HS-5 (cell line): ENCODE measurements around the gene IGFBP2.
A peak's percentile ranks its signal among the peaks of the same experiment; 100 is the strongest.
"Not testable (repeated sequence)": the region's sequence is repeated elsewhere in the genome, so short reads cannot be mapped to it uniquely, and the experiment has no call there.

Source experiments
- DNase-seq: peaks from one replicate; pipeline ENCODE4 v3.0.0-alpha.2; 2012; ENCODE audit warnings: low read depth

The IGFBP2 gene, protein sequence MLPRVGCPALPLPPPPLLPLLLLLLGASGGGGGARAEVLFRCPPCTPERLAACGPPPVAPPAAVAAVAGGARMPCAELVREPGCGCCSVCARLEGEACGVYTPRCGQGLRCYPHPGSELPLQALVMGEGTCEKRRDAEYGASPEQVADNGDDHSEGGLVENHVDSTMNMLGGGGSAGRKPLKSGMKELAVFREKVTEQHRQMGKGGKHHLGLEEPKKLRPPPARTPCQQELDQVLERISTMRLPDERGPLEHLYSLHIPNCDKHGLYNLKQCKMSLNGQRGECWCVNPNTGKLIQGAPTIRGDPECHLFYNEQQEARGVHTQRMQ

DNA sequence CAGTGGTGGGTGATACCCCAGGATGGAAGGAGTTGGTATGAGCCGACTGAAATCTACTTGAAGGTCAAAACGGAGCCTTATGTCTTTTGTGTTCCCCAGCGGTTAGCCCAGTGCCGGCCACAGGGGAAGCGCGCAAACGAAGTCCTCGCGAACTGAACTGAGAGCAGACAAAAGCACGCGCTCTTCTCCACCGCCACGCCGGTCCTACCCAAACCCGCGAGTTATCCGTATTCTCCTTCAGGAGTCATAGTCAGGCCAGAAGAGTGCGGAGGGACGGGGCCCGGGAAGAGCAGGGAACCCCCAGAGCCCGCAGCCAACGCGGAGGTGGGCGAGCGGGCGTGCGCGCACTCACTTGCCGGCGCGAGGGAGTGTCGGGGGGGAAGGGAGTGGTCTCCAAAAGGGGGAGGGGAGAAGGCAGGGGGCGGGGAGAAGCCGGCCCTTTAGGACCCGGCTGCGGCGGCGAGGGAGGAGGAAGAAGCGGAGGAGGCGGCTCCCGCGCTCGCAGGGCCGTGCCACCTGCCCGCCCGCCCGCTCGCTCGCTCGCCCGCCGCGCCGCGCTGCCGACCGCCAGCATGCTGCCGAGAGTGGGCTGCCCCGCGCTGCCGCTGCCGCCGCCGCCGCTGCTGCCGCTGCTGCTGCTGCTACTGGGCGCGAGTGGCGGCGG lies at the start of gene IGFBP2:
Gene IGFBP2 (plus strand): TSS at position 469 of the 664 bp plus-strand sequence. CDS start 104 bp downstream, at position 573.
- no peak for DNase-seq

DNA sequence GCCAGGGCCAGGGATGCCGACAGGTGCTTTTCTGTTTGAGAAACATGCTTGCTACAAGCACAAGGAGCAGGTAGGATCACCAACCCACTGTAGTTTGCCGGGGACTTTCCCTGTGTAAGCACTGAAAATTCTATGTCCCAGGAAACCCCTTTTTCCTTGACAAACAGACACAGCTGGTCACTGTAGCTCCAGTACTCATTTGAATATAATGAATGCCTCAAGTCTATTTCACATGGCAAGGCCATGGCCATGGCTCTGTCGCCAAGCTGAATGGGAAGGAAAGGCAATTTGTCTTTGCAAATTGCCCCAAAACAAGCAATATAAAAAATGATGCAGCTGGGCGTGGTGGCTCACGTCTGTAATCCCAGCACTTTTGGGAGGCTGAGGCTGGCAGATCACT lies 49.6 kb upstream of the IGFBP2 start:
- no peak for DNase-seq

DNA sequence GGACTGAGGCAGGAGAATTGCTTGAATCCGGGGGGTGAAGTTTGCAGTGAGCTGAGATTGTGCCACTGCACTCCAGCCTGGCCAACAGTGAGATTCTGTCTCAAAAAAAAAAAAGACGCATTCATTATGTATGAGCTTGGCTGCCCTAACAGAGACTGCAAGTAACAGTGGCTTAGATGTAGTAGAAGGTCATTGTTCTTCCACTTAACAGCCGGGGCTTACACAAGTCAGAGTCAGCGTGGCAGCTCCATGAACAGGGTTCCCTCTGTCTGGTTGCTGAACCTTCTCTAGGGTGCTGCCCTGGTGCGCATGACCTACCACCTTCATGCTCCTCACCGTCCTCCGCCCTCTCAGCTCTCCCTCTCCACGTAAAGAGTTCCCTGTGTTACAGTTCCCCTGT lies 49.1 kb upstream of the IGFBP2 start:
- DNase-seq = no peak

DNA sequence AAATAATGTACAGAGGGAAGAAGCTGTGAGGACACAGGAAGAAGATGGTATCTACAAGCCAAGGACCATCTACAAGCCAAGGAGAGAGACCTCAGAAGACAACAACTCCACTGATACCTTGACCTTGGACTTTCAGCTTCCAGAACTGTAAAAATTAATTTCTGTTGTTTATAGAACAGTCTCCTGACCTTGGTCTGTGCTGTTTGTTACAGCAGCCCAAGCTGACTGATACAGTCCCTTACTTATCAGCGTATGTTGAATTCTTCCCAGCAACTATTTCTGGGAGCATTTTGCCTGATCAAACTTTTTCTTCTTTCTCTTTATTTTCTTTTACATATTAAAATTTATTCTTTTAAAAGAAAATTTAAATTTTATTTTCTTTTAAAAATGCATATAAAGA lies 47.8 kb upstream of the IGFBP2 start:
- no peak for DNase-seq

DNA sequence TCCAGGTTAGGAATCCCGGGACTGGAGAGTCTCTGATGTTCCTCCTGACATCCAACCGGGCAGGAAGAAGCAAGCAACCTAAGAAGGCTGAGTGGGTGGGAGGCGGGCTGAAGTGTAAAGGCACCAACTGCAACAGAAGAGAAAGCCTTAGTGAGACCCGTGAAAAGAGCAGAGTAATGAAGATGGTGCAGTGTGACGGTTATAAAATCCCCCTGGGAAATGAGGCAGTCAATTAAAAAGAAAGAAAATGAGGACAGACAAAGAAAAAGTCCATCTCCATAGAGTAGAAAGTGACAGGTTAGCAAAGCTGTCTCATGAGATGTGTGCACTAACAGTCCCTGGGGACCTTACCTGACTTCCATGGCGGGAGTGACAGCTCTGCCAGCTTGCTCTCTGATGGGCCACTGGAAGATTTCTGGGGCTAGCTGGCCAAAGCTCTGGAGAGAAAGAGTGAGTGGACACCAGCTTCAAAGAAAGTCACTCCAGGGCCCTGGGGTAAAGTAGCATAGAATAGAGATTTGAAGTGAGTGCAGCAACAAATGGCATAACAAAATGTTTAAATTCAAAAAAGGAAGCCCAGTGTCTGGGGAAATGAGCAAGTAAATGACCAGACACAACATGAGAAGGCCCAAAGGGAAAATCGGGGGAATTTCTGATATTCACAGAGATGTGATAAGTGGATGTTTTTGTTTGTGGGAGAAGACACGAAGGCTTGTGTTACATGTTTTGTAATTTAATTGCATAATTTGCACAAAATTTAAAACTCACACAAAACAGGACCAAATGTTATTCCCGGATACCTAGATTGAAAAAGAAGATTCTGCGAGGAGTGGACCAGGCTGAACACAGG lies 44.1 kb upstream of the IGFBP2 start:
- no peak for DNase-seq

DNA sequence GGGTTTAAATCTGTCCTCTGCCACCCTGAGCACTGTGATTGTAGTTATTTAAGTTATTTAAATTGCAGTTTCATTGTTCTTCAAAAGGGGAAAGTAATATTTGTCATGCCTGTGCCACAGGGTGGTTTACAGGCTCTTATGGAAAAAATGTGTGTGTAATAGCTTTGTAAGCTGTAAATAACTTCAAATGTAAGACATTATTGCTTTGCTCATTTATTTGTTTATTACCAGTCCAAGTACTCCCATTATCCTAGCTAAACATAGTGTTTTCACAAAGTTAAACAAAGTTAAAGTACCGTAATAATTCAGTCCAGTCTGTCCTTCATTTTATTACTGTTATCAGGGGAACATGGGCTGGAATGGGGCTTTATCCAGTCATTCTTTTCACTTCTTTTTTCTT lies 43.4 kb upstream of the IGFBP2 start:
- DNase-seq = no peak

DNA sequence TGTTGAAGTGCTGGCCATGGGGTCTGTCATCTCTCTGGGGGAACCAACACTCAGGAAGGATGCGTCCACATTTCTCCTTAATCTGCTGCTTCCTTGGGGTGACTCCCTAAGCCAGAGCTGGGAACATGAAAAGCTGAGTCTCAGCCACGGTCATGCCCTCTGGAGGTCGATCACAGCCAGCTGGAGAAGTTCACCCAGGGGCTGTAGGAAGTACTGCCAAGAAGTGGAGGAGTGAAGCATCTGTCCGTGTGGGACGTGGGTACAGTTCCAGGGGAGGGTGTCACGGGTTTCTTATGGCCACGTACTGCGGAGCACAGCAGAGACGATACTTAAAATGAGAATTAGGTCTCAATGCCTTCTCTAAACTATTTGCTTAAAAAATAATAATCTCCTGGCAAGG lies 42.4 kb upstream of the IGFBP2 start:
- DNase-seq = no peak

DNA sequence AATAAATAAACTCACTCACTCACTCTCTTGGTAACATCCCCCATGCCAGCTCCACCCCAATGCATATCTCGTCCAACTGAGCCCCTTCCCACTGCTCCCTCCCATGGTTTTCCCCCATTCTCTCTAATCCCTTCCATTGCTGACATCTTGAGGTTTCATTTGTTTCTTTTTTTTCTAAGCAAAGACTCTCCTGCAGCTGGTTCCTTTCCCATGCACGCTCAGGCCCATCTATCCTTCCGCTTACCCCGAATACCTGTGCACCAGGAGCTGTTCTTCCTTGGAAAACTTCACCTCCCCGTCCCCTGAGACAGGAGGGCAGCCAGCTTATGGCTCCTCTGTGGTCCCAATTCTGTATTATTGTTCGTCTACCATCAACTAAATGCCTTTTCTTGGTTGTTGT lies 41.7 kb upstream of the IGFBP2 start:
- DNase-seq = no peak

DNA sequence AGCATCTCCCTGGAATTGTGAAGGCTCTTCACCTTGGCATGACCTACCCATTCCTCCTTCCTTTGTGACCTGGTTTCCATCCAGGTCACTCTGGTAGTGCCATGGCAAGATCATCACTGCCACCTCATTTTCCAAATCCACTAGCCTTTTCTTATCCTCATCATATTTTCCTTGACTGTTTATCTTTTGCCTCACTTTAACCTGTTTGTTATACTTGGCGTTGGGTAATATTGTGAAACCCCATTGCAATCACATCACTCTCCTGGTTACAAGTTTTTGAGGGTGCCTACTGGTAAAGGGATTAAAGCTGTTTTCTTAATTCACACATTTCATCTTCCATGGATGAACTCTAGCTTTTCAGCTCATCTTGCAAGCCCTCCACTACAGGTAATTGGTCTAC lies 39.1 kb upstream of the IGFBP2 start:
- no peak for DNase-seq

DNA sequence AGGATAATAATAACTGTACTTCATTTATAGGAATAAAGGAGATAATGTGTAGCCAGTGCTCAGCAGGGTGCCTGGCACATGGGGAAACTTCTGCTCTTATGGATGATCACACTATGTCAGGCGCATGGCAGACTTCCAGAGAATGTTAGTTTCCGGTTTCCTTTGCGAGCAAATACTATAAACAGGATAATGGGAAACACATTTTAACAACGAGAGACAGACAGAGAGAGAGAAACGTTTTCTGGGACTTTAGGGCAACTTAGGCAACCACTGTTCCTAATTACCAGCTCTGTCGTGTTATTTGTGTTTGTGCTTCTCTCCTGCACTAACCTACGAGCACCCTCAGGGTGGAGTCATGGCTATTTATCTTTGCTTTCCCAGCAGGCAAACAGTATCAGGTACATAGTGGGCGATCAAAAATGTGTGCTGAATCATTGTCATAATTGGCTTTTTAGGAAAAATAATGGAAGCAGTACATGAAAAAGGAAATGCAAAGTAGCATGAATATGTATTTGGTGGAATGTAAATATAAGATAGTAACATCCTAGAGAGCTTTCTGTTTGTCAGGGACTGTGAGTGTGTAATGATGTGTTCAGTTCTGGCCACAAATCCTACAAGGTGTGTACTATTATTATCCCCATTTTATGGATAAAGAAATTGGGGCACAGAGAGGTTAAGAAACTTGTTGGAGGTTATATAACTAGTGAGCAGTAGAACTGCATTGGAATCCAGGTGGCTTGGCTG lies 36.8 kb upstream of the IGFBP2 start:
- peak; percentile 58 for DNase-seq

DNA sequence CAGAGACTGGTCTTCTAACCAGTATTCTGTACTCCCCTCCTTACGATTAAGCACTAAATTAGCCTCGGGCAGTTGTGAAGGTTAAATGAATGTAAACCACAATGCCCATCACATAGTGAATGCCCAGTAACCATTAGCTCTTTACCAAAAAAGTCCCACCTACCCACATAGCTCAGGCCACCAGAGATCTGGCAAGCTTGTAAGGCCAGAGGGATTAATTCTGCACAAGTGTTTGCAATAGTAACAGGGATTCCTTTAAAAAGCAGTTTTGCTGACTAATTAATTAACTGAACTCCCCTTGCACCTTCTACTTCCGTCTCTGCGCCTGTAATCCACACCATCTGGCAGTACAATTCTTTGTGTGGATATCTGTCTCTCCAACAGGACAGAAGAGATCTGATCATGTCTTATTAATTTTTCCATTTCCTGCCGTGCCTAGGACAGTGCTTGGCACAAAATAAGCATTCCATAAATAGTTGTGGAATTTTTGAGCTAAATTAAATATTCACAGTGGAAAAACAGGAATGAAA lies 36.2 kb upstream of the IGFBP2 start:
- DNase-seq = no peak

DNA sequence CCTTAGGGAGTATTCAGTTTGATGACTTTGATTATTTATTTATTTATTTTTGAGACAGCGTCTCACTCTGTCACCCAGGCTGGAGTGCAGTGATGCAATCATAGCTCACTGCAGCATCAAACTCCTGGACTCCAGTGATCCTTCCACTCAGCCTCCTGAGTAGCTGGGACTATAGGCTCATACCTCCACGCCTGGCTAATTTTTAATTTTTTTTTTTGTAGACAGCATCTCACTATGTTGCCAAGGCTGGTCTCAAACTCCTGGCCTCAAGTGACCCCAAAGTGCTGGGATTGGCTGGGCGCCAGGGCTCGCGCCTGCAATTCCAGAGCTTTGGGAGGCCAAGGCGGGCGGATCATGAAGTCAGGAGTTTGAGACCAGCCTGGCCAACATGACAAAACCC lies 35.4 kb upstream of the IGFBP2 start:
- DNase-seq = not testable (repeated sequence)

DNA sequence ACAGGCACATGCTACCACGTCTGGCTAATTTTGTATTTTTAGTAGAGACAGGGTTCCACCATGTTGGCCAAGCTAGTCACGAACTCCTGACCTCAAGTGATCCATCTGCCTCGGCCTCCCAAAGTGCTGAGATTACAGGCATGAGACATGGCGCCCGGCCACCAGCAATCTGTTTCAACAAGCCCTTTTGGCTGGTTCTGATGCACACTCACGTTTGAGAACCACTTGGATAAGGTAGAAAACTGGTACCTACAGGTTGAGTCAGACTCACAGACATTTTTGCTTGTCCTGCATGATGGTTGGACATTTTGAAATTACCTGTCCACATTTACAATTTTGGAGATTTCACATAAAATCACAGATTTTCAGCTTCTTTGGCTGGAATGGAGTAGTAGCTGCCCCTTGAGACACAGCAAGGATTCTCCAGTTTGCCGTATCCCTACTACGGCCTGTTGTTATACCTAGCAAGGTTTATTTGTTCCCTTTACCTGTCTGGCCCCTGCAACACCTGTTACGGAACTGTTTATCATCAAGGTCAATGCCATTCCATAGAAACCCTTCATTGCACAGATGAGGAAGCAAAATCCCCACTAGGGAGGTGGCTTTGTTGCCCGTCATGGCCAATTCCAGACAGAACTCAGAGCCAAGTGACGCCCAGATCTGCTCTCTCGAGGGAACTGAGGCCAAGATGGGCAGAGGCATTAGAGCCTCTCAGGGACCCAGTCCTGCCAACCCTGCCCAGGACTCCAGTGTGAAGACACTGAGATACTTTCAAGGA lies 31.4 kb upstream of the IGFBP2 start:
- DNase-seq = no peak

DNA sequence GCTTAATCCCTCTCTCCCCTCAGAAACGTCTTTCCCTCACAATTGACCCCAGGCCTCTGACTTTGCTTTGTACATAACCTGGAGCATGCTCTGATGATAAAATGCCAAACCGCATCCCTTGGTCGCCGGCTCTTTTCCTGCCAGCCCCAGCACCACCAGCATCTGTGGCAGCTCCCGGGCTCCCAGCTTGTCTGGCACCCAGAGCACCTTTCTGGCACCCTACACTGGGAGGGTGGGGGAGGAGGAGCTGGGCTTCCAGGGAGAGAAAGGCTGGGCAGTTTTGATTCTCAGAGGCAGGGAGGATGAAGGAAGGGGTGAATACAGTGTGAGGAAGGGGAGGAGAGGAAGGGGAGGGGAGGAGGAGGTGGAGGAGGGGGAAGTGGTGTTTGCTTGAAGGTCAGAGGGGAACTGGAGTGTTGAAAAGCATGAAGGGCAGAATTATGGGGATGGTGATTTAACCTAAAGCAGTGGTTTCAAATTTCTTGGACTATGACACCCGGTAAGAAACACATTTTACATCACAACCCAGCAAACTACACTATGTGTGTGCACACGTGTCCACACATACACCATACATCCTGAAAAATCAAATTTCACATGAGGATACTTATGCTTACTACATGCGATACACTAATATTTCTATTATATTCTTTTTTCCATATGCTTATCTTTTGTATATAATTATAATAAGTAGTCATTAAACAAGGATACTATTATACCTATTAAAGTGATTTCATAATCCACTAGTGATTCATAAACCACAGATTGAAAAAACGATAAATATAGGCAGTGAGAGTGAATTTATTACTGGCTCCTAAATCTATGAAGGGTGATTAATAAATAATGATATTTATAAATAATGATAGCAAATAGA lies 30.0 kb upstream of the IGFBP2 start:
- no peak for DNase-seq

DNA sequence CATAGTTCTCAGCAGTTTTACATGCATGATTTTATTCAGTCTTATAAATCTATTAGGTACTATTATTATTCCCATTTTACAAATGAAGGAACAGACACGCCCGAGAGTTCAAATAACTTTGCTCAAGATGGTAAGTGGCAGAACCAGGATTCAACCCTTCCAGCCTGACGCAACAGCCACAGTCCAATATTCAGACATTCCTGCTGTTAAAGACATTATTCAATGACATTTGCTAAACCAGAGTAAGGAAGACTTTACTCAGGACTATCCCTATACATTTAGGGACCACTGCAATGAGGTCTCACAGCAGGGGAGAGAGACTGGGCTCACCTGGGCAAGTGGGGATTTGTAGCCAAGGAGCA lies 29.4 kb upstream of the IGFBP2 start:
- DNase-seq = no peak

DNA sequence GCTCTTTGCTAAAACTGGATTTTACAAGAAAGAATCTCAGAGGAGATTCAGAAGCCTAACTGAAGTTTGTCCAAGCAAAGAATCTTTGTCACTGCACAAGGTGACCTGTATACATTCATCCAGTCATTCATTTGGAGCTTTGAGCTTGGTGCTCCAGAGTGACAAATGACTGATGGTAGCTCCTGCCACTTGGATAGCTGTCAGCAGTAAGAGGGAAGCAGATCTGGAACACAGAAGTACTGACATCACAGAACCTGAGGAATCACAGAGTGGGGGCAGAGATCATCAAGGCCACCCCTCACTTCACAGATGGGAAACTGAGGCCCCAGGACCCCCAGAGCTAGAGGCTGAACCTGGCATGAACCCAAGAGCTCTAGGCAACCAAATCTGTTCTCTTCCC lies 28.8 kb upstream of the IGFBP2 start:
- no peak for DNase-seq

DNA sequence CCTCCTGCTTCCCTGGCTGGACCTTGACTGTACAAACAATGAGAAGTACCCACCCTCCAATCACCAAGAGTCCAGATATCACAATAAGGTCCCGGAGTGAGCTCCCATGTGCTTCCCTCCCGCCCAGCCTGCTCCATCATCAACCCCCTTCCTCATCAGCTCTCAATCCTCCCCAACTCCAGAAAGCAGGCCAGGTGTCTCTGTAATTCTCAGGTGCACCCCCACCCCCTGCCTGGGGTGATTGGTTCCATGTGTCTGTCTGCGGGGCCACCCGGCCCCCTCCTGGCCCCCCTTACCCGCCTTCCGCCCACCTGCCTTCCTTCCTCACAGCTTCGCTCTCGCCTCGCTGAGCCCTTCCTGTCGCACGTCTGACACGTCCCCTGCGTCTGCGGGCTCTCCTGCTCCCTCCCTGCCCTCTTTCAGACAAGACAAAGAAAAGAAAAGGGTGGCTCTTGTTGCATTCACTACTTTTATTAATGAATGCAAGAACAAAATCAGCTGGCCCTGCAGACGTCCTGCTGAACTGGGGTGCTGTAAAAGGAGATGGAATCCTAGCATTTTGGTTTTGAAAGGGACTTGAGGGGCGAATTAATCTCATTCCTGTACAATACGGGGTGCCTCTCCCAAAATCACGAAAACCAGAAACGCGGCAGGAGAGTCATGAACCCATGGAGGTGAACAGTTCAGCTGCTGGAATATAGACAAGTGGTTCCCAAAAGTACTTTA lies 26.5 kb upstream of the IGFBP2 start:
- DNase-seq = no peak

DNA sequence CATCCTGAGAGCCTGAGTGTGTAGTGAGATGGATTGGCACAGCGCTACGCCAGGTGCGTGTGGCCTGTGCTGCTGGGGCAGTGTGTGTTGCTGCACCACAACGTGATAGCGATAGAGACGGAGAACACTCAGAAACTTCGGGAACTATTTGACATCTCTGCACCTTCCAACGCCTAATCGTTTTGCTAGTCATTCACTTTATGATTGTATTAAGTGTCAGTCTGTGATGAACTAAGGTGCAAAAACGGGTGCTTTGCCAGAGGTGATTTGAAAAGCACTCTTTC lies 26.0 kb upstream of the IGFBP2 start:
- DNase-seq = no peak

DNA sequence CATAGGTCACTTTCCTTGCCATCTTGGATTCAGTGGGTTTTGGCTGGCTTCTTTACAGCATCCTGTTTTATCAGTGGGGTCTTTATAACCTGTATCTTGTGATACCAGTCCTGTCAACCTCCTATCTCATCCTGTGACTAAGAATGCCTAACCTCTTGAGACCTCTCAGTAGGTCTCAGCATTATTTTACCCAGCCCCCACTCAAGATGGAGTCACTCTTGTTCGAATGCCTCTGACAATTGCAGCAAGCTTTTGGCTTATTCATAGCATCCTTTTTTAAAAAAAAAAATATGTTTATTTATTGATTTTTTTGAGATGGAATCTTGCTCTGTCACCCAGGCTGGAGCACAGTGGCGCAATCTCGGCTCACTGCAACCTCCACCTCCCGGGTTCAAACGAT lies 24.7 kb upstream of the IGFBP2 start:
- DNase-seq = no peak
